ENCODE measurements around the gene OMP. TPM values are rescaled to one million over a fixed set of nuclear protein-coding genes. Genes with fewer than 3 reads are reported as not detected.

Gene OMP
- total and polyA plus RNA-seq, 2 of the 13 experiments (the other 11 are each of a cell fraction or from before 2014, with no cell fraction given) = not detected

GRCh38 chr11:77085652-77086051 is 17.0 kb upstream of the OMP start:
- POLR2A ChIA-PET = interaction anchor here (1.9 kb wide), 1 partner anchor 10 kb away, joined by 16 read pairs; no protein-coding TSS in a partner anchor
- Histone ChIP-seq H3K4me3 (replicated peaks in 1 of 3; ENCODE audit: insufficient read depth in 1 of 3, low read depth in 2 of 3, low read length in 3 of 3) (no peak overlapping the region), H3K4me1 (ENCODE audit: insufficient read depth, low read length) (peaks cover 58% of the 10 kb centered on the region), H3K27me3 (ENCODE audit: control insufficient read depth in 1 of 2, insufficient read depth in 2 of 2, low read length in 2 of 2) (peaks cover 5 to 8% of the 10 kb centered on the region in 2 experiments; a peak in 2 of 5 replicates), H4K20me1 (ENCODE audit: insufficient read depth, low read length) (no peaks in the 10 kb centered on the region), H2AFZ (ENCODE audit: low read length) (no peak overlapping the region), H3K9me3 (ENCODE audit: low read length) (no peaks in the 10 kb centered on the region), H3K9ac (ENCODE audit: insufficient read depth, low read depth, low read length) (no peak overlapping the region), H3K79me2 (ENCODE audit: insufficient read depth, low read length) (no peaks in the 10 kb centered on the region), H3K36me3 (replicated peaks in 1 of 2; ENCODE audit: control insufficient read depth in 1 of 2, insufficient read depth in 2 of 2, low read length in 2 of 2) (no peaks in the 10 kb centered on the region), H3K4me2 (ENCODE audit: low read depth, low read length) (no peak overlapping the region), H3K27ac (ENCODE audit: extremely low read length, insufficient read depth, low read length) (no peak overlapping the region)
- CTCF ChIA-PET (ENCODE audit: low intra/inter-chr PET ratio, low total read pairs) = no interaction called here
- FAIRE-seq (no peak), ATAC-seq (no peak), DNase-seq (ENCODE audit: low spot score) (no peak)
- in situ Hi-C loops (cut with HindIII; ENCODE audit: extremely low pct_ligation_motif_present, low pct_unique_long_range_greater_than_20kb) (no loop called here), intact Hi-C loops (cut with micrococcal nuclease; ENCODE audit: unreplicated experiment) (no loop called here)
- no TSS peak for BruUV-seq (replicated peaks)
- 70% methylated on average over 4 of the region's 6 CpGs for WGBS (ENCODE audit: low lambda C conversion rate)
- TF ChIP-seq PHF5A (CRISPR knock-in tag; IDR thresholded peaks at IDR 0.05; ENCODE audit: low read depth, unreplicated experiment) = no peak
- no peak for TF ChIP-seq KLF11 (CRISPR knock-in tag; IDR thresholded peaks at IDR 0.05)
- no peak for TF ChIP-seq KMT2B (CRISPR knock-in tag; IDR thresholded peaks at IDR 0.05)
- no peak for TF ChIP-seq KLF12 (CRISPR knock-in tag; IDR thresholded peaks at IDR 0.05; ENCODE audit: borderline replicate concordance)
- TF ChIP-seq ATF4 (CRISPR knock-in tag; IDR thresholded peaks at IDR 0.05) = no peak
- TF ChIP-seq KDM5B (CRISPR knock-in tag; IDR thresholded peaks at IDR 0.05; ENCODE audit: borderline replicate concordance) = no peak
- TF ChIP-seq GZF1 (CRISPR knock-in tag; IDR thresholded peaks at IDR 0.05) = no peak
- no peak for TF ChIP-seq KAT2B (IDR thresholded peaks at IDR 0.05; ENCODE audit: borderline replicate concordance, low read depth, low read length)
- TF ChIP-seq ZNF234 (CRISPR knock-in tag; conservative IDR thresholded peaks at IDR 0.05) = no peak
- no peak for TF ChIP-seq HIC2 (CRISPR knock-in tag; IDR thresholded peaks at IDR 0.05; ENCODE audit: low read depth)
- no peak for TF ChIP-seq MYPOP (CRISPR knock-in tag; IDR thresholded peaks at IDR 0.05)
- no peak for TF ChIP-seq SP2 (CRISPR knock-in tag; IDR thresholded peaks at IDR 0.05)
- TF ChIP-seq ZBTB37 (CRISPR knock-in tag; IDR thresholded peaks at IDR 0.05) = no peak
- TF ChIP-seq MEIS1 (CRISPR knock-in tag; IDR thresholded peaks at IDR 0.05; ENCODE audit: borderline replicate concordance) = no peak
- no peak for TF ChIP-seq CENPBD1 (CRISPR knock-in tag; IDR thresholded peaks at IDR 0.05; ENCODE audit: borderline replicate concordance, low read depth)
- TF ChIP-seq PLRG1 (conservative IDR thresholded peaks at IDR 0.05) = no peak
- no peak for TF ChIP-seq NCOA5 (CRISPR knock-in tag; IDR thresholded peaks at IDR 0.05)
- TF ChIP-seq DZIP1 (CRISPR knock-in tag; IDR thresholded peaks at IDR 0.05) = no peak

All from HepG2 (cell line).